Lung (tissue), 12 donors: ENCODE results near the gene FBLN1. TPM values are rescaled to one million over a fixed set of nuclear protein-coding genes. Genes with fewer than 3 reads are reported as not detected.
A peak's percentile ranks its signal among the peaks of the same experiment; 100 is the strongest.

Source experiments
- ATAC-seq: fragments of 200-7000 bp; cut with Tn5 transposase; one replicate; pipeline ENCODE4 v1.9.1; 2020; ENCODE audit warnings: moderate number of reproducible peaks; ENCODE audit not compliant: insufficient read depth, low FRiP score
- DNase-seq, 3 donors: peaks; one replicate each; pipeline ENCODE4 v3.0.0-alpha.2; 2013 to 2017
- H3K27ac ChIP-seq, 2 donors: one replicate each; pipeline ENCODE4 v1.5.1; 2013; ENCODE audit warnings: mild to moderate bottlenecking in 2 of 2, moderate library complexity in 2 of 2, control low read depth in 1 of 2, inconsistent platforms in 1 of 2, low read depth in 1 of 2, low read length in 1 of 2
- H3K27me3 ChIP-seq, 3 donors: one replicate each; pipeline ENCODE4 v1.5.1; 2013; ENCODE audit warnings: low read length in 2 of 3; ENCODE audit not compliant: control insufficient read depth in 3 of 3, insufficient read depth in 3 of 3
- H3K36me3 ChIP-seq, 4 donors: one replicate each; pipeline ENCODE4 v1.5.1; 2013; ENCODE audit warnings: low read length in 4 of 4, mild to moderate bottlenecking in 1 of 4, moderate library complexity in 1 of 4; ENCODE audit not compliant: control insufficient read depth in 4 of 4, insufficient read depth in 4 of 4
- H3K4me1 ChIP-seq, 5 donors: one replicate each; pipeline ENCODE4 v1.5.1; 2013; ENCODE audit warnings: low read length in 5 of 5, mild to moderate bottlenecking in 2 of 5, moderate library complexity in 1 of 5; ENCODE audit not compliant: control insufficient read depth in 5 of 5, insufficient read depth in 5 of 5
- H3K4me3 ChIP-seq: one replicate; pipeline ENCODE4 v1.5.1; 2013; ENCODE audit warnings: mild to moderate bottlenecking, control low read depth, moderate library complexity
- H3K9ac ChIP-seq, 2 donors: one replicate each; pipeline ENCODE4 v1.5.1; 2013; ENCODE audit warnings: low read length in 2 of 2, control low read depth in 1 of 2; ENCODE audit not compliant: insufficient read depth in 1 of 2
- H3K9me3 ChIP-seq, 4 donors: one replicate each; pipeline ENCODE4 v1.5.1; 2013; ENCODE audit warnings: low read length in 3 of 4, mild to moderate bottlenecking in 1 of 4, moderate library complexity in 1 of 4; ENCODE audit not compliant: control insufficient read depth in 4 of 4, insufficient read depth in 3 of 4
- CTCF ChIP-seq: IDR thresholded peaks from 2 replicates; pipeline ENCODE4 v1.5.1; 2012; ENCODE audit warnings: mild to moderate bottlenecking; ENCODE audit errors: control extremely low read depth, extremely low read depth
- WGBS, 2 donors: extraction: QIAGEN DNeasy Blood & Tissue Kit; methylation state at CpG; one replicate each; pipeline ENCODE4 v1.1.7; 2013; 5-methylcytosine and 5-hydroxymethylcytosine counted together
- polyA plus RNA-seq, 2 donors: library from polyadenylated mRNA; stranded (reverse); fragments of 200-250 nt; gene quantifications; one replicate each; pipeline ENCODE4 v1.2.1, GENCODE V29; 2013
- total RNA-seq, 2 donors: library from RNA; depleted of rRNA in 1 of 2; stranded (reverse); fragments of >200 nt in 1 of 2; gene quantifications; one replicate each; pipeline ENCODE4 v1.2.1, GENCODE V29; 2014 to 2021
- donor health status: control.
- donor health status: control.
- donor health status: Bipolar disorder and iron deficiency.
- donor health status: healthy.
- donor health status: DM: yes; HTN: yes; CAD: no.

FBLN1 gene
- total and polyA plus RNA-seq, 4 donors, result 82.7 to 357 (median 233) TPM

- Histone ChIP-seq H3K4me1 (peaks cover 0 to 41% (median 10%) of the 10 kb centered on the region in 5 donors), H3K27ac (no peak overlapping the region), H3K4me3 (no peak overlapping the region), H3K27me3 (no peaks in the 10 kb centered on the region), H3K9me3 (no peaks in the 10 kb centered on the region), H3K36me3 (peaks cover 0 to 76% (median 31%) of the 10 kb centered on the region in 4 donors), H3K9ac (no peak overlapping the region)
- ATAC-seq (no peak), DNase-seq (no peak)
- whole genome bisulfite sequencing, 2 donors, result 89 to 90% methylated on average over 15 of the region's 15 CpGs
- TF ChIP-seq CTCF, result no peak
These were observed 22.8 kb downstream of the FBLN1 start for GRCh38 chr22:45525480-45525879.

GRCh38 chr22:45526281-45526680, 23.6 kb downstream of the FBLN1 start:
- Histone ChIP-seq H3K9ac (no peak overlapping the region), H3K27me3 (no peaks in the 10 kb centered on the region), H3K27ac (peak overlapping the region in 1 of 2 donors; percentile 1), H3K9me3 (no peaks in the 10 kb centered on the region), H3K36me3 (peaks cover 0 to 74% (median 32%) of the 10 kb centered on the region in 4 donors), H3K4me1 (peaks cover 0 to 47% (median 12%) of the 10 kb centered on the region in 5 donors), H3K4me3 (no peak overlapping the region)
- no peak for ATAC-seq
- no peak for DNase-seq
- WGBS, 2 donors, result 79 to 90% methylated on average over 8 of the region's 8 CpGs
- no peak for TF ChIP-seq CTCF

DNA sequence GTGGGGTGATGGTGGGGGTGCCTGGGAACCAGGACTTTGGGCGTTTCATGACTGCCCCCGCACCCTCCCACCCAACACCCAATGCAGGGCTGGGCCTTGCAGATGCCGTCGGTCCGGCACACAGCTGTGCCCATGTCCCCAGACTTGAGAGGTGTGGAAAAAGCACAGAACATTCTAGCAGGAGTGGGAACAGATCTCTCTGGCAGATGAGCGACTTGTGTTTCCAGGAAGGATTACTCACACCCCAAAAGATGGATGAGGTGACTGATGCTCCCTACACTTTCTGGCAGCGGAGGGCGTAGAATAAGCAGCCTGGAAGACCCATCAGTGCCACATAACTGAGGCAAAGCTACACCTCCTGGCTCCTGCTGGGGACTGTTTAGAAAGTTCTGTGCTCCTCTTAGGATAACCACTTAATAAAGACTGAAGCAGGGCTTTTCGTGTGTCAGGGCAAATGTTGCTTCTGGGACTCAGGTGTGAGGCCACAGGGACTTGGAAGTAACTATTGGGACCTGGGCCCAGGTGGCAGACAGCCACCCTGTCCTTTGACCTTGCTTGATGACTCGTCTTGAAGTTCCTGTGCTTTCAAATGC, 24.2 kb downstream of the FBLN1 start:
- no peak for TF ChIP-seq CTCF
- no peak for ATAC-seq
- Histone ChIP-seq H3K27me3 (no peaks in the 10 kb centered on the region), H3K4me1 (peaks cover 0 to 53% (median 18%) of the 10 kb centered on the region in 5 donors), H3K27ac (no peak overlapping the region), H3K9ac (no peak overlapping the region), H3K4me3 (no peak overlapping the region), H3K9me3 (no peaks in the 10 kb centered on the region), H3K36me3 (peaks cover 0 to 72% (median 32%) of the 10 kb centered on the region in 4 donors)
- DNase-seq, result no peak
- WGBS, 2 donors, result 79 to 84% methylated on average over 10 of the region's 10 CpGs

DNA sequence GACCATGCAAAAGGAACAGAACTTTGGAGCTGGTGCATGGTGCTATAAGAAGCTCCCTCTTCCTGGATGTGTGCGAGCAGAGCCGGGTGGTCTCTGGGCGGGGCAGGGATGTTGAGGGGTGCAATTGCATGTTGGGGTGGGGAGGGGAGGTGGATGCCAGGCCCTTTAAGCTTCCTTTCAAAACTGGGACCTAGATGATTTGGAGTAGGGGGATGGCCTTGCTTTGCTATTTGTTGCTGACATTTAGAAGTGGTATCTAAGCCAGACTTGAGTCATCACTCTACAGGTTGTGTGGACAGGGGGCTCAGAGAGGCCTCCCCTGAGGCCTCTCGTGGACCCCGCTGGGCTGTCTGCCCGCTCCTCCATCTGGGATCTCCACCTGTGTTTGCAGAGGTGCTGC, 24.8 kb downstream of the FBLN1 start:
- Histone ChIP-seq H3K9ac (no peak overlapping the region), H3K36me3 (peaks cover 0 to 68% (median 32%) of the 10 kb centered on the region in 4 donors), H3K9me3 (no peaks in the 10 kb centered on the region), H3K4me1 (peaks cover 0 to 59% (median 24%) of the 10 kb centered on the region in 5 donors), H3K27me3 (no peaks in the 10 kb centered on the region), H3K4me3 (no peak overlapping the region), H3K27ac (no peak overlapping the region)
- no peak for TF ChIP-seq CTCF
- WGBS, 2 donors, result 88 to 90% methylated on average over 6 of the region's 6 CpGs
- ATAC-seq, result no peak
- no peak for DNase-seq
